ENCODE data around the gene ZBTB20. TPM values are rescaled to one million over a fixed set of nuclear protein-coding genes. Genes with fewer than 3 reads are reported as not detected.
A peak's percentile ranks its signal among the peaks of the same experiment; 100 is the strongest.

Gene ZBTB20
- total and polyA plus RNA-seq, 2 of the 4 experiments (the other 2 are of a cell fraction), result 0.75 to 14.7 TPM

DNA sequence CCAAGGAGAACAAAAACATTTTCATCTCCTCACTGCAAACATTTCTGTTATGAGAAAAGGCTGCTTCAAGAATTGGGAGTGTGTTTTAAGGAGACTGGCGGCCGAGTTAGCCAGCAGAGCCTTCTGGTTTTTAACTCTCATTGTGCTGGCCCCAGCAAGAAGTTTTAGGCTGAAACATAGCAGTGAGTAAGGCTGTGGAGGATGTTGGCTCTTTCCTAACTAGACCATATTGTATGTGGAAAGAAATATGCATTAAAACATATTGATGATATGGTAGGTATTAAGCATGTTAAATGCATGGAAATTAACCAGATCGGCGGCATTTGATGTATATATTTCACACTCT lies 762.6 kb downstream of the ZBTB20 start:
- DNase-seq (no peak), ATAC-seq (ENCODE audit: low read depth) (no peak)
- 0 out of 2 replicates have a peak overlapping the region, but pooled peaks have one; percentile 14 for H2BK120ac ChIP-seq (ENCODE audit: low read depth, low read length)
- peaks cover 5% of the 10 kb centered on the region for H3K36me3 ChIP-seq (ENCODE audit: control insufficient read depth, insufficient read depth, low read length)
- WGBS, 2 experiments (ENCODE audit: extremely low coverage in 2 of 2, insufficient read length in 1 of 2), result no CpG with 5 or more reads among the region's 4 CpGs
- H2AK9ac ChIP-seq (replicated peaks; ENCODE audit: low read depth, low read length, poor library complexity), result no peak overlapping the region
- H3K4me1 ChIP-seq (ENCODE audit: control insufficient read depth, insufficient read depth, low read length), result peaks cover 9% of the 10 kb centered on the region
- peak overlapping the region; percentile 44; the same call in 1 of the 3 replicates for H2BK15ac ChIP-seq (ENCODE audit: low read depth, low read length)
- H4K91ac ChIP-seq (ENCODE audit: insufficient read depth, low read depth, low read length), result no peak overlapping the region
- H3K56ac ChIP-seq (ENCODE audit: extremely low read depth, insufficient read depth, low read length), result no peak overlapping the region
- H4K8ac ChIP-seq (ENCODE audit: low read depth in 2 of 2, low read length in 2 of 2), result peak overlapping the region in 1 of 2 experiments; percentile 40; a peak in 1 of 4 replicates
- peak overlapping the region; percentile 67 for H3K14ac ChIP-seq (replicated peaks; ENCODE audit: low read depth, low read length)
- ChIA-PET POLR2A (ENCODE audit: unreplicated experiment) (interaction anchor here (0.6 to 0.8 kb wide), 4 partner anchors 11 to 238 kb away, joined by 3 to 11 read pairs (median 5); no protein-coding TSS in a partner anchor), CTCF (interaction anchor here (0.5 to 1.5 kb wide), 16 partner anchors 11 to 1847 kb away, joined by 3 to 10 read pairs (median 4); no protein-coding TSS in a partner anchor)
- BruUV-seq (replicated peaks), result no TSS peak
- no peak overlapping the region for H2AK5ac ChIP-seq (ENCODE audit: low read depth, low read length)
- H4K20me1 ChIP-seq (ENCODE audit: insufficient read depth, low read length), result peaks cover 3% of the 10 kb centered on the region; the same call in 1 of the 2 replicates
- H3K27me3 ChIP-seq (ENCODE audit: control insufficient read depth, insufficient read depth, low read length), result no peaks in the 10 kb centered on the region
- H3K79me1 ChIP-seq (ENCODE audit: low read depth in 1 of 2, low read length in 2 of 2), result peaks cover 0 to 15% of the 10 kb centered on the region in 2 experiments; a peak in 3 of 4 replicates
- no peak for TF ChIP-seq NFE2L2 (IDR thresholded peaks at IDR 0.05; ENCODE audit: low read depth, low read length)
- TF ChIP-seq RFX5 (IDR thresholded peaks at IDR 0.05; ENCODE audit: low read depth, low read length), result no peak
- TF ChIP-seq FOS (IDR thresholded peaks at IDR 0.05; ENCODE audit: low read depth, low read length), result no peak
- TF ChIP-seq SMC3 (IDR thresholded peaks at IDR 0.05; ENCODE audit: low read depth, low read length), result no peak
- no peak for TF ChIP-seq RCOR1 (IDR thresholded peaks at IDR 0.05; ENCODE audit: insufficient replicate concordance, low read length)
- no peak for TF ChIP-seq MXI1 (IDR thresholded peaks at IDR 0.05; ENCODE audit: borderline replicate concordance, low read depth, low read length)
- no peak for TF ChIP-seq POLR2A (IDR thresholded peaks at IDR 0.05; ENCODE audit: low read depth, low read length)
- no peak for TF ChIP-seq MAZ (IDR thresholded peaks at IDR 0.05; ENCODE audit: borderline replicate concordance, low read depth, low read length)
- no peak for TF ChIP-seq RAD21 (IDR thresholded peaks at IDR 0.05; ENCODE audit: low read length)
- TF ChIP-seq, protein P1, sequence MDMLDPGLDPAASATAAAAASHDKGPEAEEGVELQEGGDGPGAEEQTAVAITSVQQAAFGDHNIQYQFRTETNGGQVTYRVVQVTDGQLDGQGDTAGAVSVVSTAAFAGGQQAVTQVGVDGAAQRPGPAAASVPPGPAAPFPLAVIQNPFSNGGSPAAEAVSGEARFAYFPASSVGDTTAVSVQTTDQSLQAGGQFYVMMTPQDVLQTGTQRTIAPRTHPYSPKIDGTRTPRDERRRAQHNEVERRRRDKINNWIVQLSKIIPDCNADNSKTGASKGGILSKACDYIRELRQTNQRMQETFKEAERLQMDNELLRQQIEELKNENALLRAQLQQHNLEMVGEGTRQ (IDR thresholded peaks at IDR 0.05; ENCODE audit: low read depth, low read length), result no peak
- no peak for TF ChIP-seq CHD1 (IDR thresholded peaks at IDR 0.05; ENCODE audit: low read depth, low read length)
- no peak for TF ChIP-seq BHLHE40 (IDR thresholded peaks at IDR 0.05; ENCODE audit: low read depth, low read length)
- TF ChIP-seq, protein P2, sequence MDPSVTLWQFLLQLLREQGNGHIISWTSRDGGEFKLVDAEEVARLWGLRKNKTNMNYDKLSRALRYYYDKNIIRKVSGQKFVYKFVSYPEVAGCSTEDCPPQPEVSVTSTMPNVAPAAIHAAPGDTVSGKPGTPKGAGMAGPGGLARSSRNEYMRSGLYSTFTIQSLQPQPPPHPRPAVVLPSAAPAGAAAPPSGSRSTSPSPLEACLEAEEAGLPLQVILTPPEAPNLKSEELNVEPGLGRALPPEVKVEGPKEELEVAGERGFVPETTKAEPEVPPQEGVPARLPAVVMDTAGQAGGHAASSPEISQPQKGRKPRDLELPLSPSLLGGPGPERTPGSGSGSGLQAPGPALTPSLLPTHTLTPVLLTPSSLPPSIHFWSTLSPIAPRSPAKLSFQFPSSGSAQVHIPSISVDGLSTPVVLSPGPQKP (IDR thresholded peaks at IDR 0.05; ENCODE audit: borderline replicate concordance, low read depth, low read length), result no peak
- TF ChIP-seq, protein P3, sequence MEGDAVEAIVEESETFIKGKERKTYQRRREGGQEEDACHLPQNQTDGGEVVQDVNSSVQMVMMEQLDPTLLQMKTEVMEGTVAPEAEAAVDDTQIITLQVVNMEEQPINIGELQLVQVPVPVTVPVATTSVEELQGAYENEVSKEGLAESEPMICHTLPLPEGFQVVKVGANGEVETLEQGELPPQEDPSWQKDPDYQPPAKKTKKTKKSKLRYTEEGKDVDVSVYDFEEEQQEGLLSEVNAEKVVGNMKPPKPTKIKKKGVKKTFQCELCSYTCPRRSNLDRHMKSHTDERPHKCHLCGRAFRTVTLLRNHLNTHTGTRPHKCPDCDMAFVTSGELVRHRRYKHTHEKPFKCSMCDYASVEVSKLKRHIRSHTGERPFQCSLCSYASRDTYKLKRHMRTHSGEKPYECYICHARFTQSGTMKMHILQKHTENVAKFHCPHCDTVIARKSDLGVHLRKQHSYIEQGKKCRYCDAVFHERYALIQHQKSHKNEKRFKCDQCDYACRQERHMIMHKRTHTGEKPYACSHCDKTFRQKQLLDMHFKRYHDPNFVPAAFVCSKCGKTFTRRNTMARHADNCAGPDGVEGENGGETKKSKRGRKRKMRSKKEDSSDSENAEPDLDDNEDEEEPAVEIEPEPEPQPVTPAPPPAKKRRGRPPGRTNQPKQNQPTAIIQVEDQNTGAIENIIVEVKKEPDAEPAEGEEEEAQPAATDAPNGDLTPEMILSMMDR (conservative IDR thresholded peaks at IDR 0.05; ENCODE audit: low read depth, low read length), result no peak
- TF ChIP-seq MAFK (IDR thresholded peaks at IDR 0.05; ENCODE audit: low read depth, low read length), result no peak
- TF ChIP-seq CEBPB (IDR thresholded peaks at IDR 0.05; ENCODE audit: low read depth, low read length), result no peak
- H4K5ac ChIP-seq (ENCODE audit: low read depth, low read length), result no peak overlapping the region
- no peak overlapping the region for H3K18ac ChIP-seq (ENCODE audit: low read depth, low read length)
- H3K4me2 ChIP-seq (ENCODE audit: low read depth, low read length), result no peak overlapping the region
- H3K23ac ChIP-seq (ENCODE audit: low read depth, low read length), result peak overlapping the region; percentile 62; the same call in 1 of the 2 replicates
- intact Hi-C loops (cut with micrococcal nuclease), result loop anchor here (5.0 to 10.0 kb wide), 5 partner anchors 223 to 1430 kb away; partner anchors contain the start of gene ZBTB20
- in situ Hi-C loops (cut with MboI; ENCODE audit: low sequenced_read_pairs), result no loop called here
- no peak overlapping the region for H3K4me3 ChIP-seq (ENCODE audit: insufficient read depth, low read depth, low read length)
- H2BK20ac ChIP-seq (ENCODE audit: low read depth, low read length), result no peak overlapping the region
- peak overlapping the region; percentile 52 for H3K4ac ChIP-seq (ENCODE audit: low read depth, low read length)
- H2BK5ac ChIP-seq (ENCODE audit: low read depth, low read length, poor library complexity, severe bottlenecking), result peak overlapping the region; percentile 18
- H3K9me3 ChIP-seq (ENCODE audit: control insufficient read depth, insufficient read depth, low read length), result no peaks in the 10 kb centered on the region
- dilution Hi-C loops (cut with HindIII; ENCODE audit: low sequenced_read_pairs, unreplicated experiment), result no loop called here
- H3K9me1 ChIP-seq (ENCODE audit: insufficient read depth, low read length), result peaks cover 11% of the 10 kb centered on the region
- H2AFZ ChIP-seq (replicated peaks; ENCODE audit: low read length, poor library complexity), result no peak overlapping the region
- peak overlapping the region; percentile 22; the same call in 1 of the 2 replicates for H3K27ac ChIP-seq (ENCODE audit: insufficient read depth, low read length)
- H3K9ac ChIP-seq (ENCODE audit: low read depth, low read length), result no peak overlapping the region

All from IMR-90 (cell line).